Choroid plexus epithelial cell (primary cell): ENCODE data around the gene CHCHD6.

Source experiments
- DNase-seq: peaks from one replicate; pipeline ENCODE4 v3.0.0-alpha.2; 2010; ENCODE audit warnings: low read depth
- H3K4me3 ChIP-seq: 2 replicates; pipeline ENCODE4 v1.5.1; 2011; ENCODE audit warnings: low read depth, mild to moderate bottlenecking, control low read depth, low read length, moderate library complexity
- CTCF ChIP-seq: conservative IDR thresholded peaks from 2 replicates; pipeline ENCODE4 v1.5.1; 2011; ENCODE audit warnings: low read depth, mild to moderate bottlenecking, control low read depth, inconsistent platforms, low read length, moderate library complexity

Gene CHCHD6

DNA sequence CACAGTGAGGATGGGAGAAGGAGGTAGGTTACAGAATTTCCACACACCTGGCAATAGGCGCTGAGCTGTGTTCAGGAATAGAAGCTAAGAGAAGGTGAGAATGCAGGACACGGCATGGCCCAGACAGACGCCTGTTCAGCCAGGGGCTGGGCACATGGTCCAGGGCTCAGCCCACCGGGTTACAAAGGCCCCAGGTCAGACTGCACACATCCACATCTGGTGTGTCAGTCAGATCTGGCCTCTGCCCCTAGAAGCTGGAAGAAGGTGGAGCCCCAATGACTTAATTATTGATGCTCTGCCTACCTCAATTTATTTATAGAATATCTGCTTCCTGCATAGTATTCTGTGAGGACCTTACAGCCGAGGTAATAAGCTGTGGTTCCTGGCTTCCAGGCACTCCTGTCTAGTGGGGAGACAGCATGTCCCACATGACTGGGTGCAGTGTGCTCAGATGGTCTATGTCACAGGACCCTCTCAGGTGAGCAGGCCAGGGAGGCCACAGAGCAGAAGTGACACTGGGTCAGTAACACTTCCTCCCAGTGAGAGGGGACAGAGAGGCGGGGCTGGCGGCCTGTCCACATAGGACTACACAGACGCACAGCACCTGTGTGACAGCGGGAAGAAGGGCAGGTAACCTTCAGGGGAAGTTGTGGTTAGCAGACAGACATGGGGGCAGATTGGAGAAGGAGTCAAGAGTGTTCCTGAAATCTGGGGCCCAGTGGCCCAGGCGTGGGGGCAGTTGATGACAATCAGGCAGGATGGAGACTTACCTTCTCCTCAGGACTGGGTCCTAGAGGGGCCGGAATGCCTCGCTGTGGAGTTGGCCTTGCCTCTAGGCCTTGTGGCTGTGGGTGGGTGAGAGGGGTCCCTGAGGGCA, 240.3 kb downstream of the CHCHD6 start:
- no peak for TF ChIP-seq CTCF
- no peak overlapping the region for H3K4me3 ChIP-seq
- no peak for DNase-seq

- DNase-seq = no peak
- no peak for TF ChIP-seq CTCF
- H3K4me3 ChIP-seq = no peak overlapping the region
These were observed 241.2 kb downstream of the CHCHD6 start for GRCh38 chr3:126945171-126945721.

- DNase-seq = no peak
- no peak for TF ChIP-seq CTCF
These were observed 241.9 kb downstream of the CHCHD6 start for GRCh38 chr3:126945891-126946290.

GRCh38 chr3:126946405-126946804, 242.4 kb downstream of the CHCHD6 start:
- H3K4me3 ChIP-seq = no peak overlapping the region
- DNase-seq = no peak
- no peak for TF ChIP-seq CTCF

More at GRCh38 chr3:126945891-126946290, 241.9 kb downstream of the CHCHD6 start:
- no peak overlapping the region for H3K4me3 ChIP-seq

GRCh38 chr3:126947429-126947828, 243.4 kb downstream of the CHCHD6 start:
- no peak for TF ChIP-seq CTCF
- H3K4me3 ChIP-seq = no peak overlapping the region
- no peak for DNase-seq

DNA sequence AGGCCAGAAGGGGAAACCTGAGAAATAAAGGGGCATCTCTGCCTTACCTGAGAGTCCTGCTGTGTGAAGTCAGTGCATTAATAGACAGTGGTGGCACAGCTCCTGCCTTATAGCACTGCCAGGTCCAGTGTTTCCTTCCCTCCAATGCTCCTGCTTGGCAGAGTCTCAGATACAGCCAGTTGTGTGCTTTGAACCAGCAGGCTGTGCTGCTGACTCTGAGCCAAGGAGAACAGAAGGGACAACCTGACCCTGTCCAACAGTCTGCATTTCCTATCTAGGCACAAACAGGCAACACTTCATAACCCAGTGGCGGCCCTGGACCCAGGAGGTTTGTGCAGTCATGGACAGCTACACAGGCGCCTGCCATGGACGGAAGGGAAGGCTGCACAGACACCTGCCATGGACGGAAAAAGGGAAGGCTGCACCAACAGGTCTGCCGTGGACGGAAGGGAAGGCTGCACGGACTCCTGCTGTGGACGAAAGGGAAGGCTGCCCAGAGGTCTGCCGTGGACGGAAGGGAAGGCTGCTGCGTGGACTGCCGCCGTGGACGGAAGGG, 245.0 kb downstream of the CHCHD6 start:
- no peak overlapping the region for H3K4me3 ChIP-seq
- no peak for DNase-seq
- no peak for TF ChIP-seq CTCF
